Hepatocyte (in vitro differentiated cells): ENCODE data around the gene APOOL.

Experiments
- CTCF ChIP-seq: fragments of 200-600 bp; sonication (generic); IDR thresholded peaks from 2 replicates; pipeline ENCODE4 v1.5.1; 2016; ENCODE audit warnings: antibody characterized with exemption, mild to moderate bottlenecking; ENCODE audit not compliant: poor library complexity
- EZH2 ChIP-seq: fragments of 200-600 bp; sonication (generic); IDR thresholded peaks from 2 replicates; pipeline ENCODE4 v1.6.1; 2016; ENCODE audit warnings: antibody characterized with exemption, mild to moderate bottlenecking, borderline replicate concordance

DNA sequence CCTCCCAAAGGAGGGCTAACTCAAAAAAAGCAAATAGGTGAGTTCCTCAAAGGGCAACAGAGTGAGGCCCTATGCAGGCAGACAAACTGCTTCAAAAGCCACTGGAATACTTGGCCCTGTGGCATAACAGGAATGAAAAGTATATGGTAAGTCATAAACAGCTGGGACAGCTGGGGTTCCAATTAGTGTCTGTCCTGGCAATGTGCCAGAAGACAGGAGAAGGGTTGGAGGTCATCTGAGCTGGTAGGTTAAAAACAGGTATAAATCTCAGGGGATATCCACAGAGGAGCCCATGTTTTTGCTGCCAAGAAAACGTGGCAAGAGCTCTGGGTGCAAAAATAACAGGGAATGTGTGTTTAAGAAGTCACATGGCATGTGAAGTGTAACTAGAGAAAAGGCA is 111.6 kb downstream of the APOOL start:
- no peak for TF ChIP-seq CTCF
- TF ChIP-seq EZH2 = no peak
